Thoracic aorta (tissue), 2 donors: ENCODE measurements around the gene PGC. TPM values are rescaled to one million over a fixed set of nuclear protein-coding genes. Genes with fewer than 3 reads are reported as not detected.

Source experiments
- ATAC-seq: fragments of 150-250 bp; one replicate; pipeline ENCODE4 v1.8.0; 2017; ENCODE audit warnings: low read depth; ENCODE audit not compliant: insufficient number of reproducible peaks, low FRiP score
- DNase-seq: peaks from one replicate; pipeline ENCODE4 v3.0.0-alpha.2; 2020; ENCODE audit warnings: low spot score
- H3K27ac ChIP-seq, 2 donors: fragments of 200-600 bp; sonication (generic); 1 replicate in 1 of 2; 2 replicates in 1 of 2; pipeline ENCODE4 v1.5.1; 2016; ENCODE audit warnings: mild to moderate bottlenecking in 2 of 2, moderate library complexity in 2 of 2
- H3K27me3 ChIP-seq: fragments of 200-600 bp; sonication (generic); replicated peaks from 2 replicates; pipeline ENCODE4 v1.6.0; 2016; ENCODE audit warnings: mild to moderate bottlenecking; ENCODE audit not compliant: insufficient read depth
- H3K36me3 ChIP-seq: fragments of 200-600 bp; sonication (generic); one replicate; pipeline ENCODE4 v1.5.1; 2016
- H3K4me1 ChIP-seq, 2 donors: fragments of 200-600 bp; sonication (generic); 1 replicate in 1 of 2; 2 replicates in 1 of 2; pipeline versions ENCODE4 v1.5.1 to v1.6.0; 2016; ENCODE audit warnings: low read depth in 2 of 2, mild to moderate bottlenecking in 1 of 2; ENCODE audit not compliant: control insufficient read depth in 1 of 2
- H3K4me3 ChIP-seq: fragments of 200-600 bp; sonication (generic); 2 replicates; pipeline ENCODE4 v1.5.1; 2016; ENCODE audit warnings: mild to moderate bottlenecking
- H3K9me3 ChIP-seq: fragments of 200-600 bp; sonication (generic); 2 replicates; pipeline ENCODE4 v1.5.1; 2016
- CTCF ChIP-seq: fragments of 200-600 bp; sonication (generic); IDR thresholded peaks from one replicate; pipeline ENCODE4 v1.5.1; 2019; ENCODE audit warnings: antibody characterized with exemption
- total RNA-seq, 2 donors: library from RNA; depleted of rRNA; stranded (reverse); fragments of >200 nt; gene quantifications; one replicate each; pipeline versions ENCODE4 v1.1.0 to v1.2.3, GENCODE V29; 2016

The PGC gene
- total RNA-seq, 2 donors from 2014 or later: 53.1 TPM; not detected in 1

- Histone ChIP-seq H3K4me3 (peak within 1 kb of the TSS; percentile 81), H3K36me3 (peaks cover 4% of the 10 kb centered on the region), H3K9me3 (no peaks in the 10 kb centered on the region), H3K4me1 (peaks cover 10 to 22% of the 10 kb centered on the region in 2 donors), H3K27ac (peak within 1 kb of the TSS; percentile 41 to 63), H3K27me3 (no peaks in the 10 kb centered on the region)
- ATAC-seq (peak; percentile 72), DNase-seq (peak; percentile 95)
- TF ChIP-seq CTCF: peak; percentile 81
Measured at GRCh38 chr6:41779788-41780550, 32.8 kb upstream of the PGC start, which contains the start of gene FRS3. Gene FRS3 (minus strand): TSS chr6:41779900. CDS start chr6:41776987, 2,913 bp downstream.

- H3K4me1 ChIP-seq: peaks cover 10 to 19% of the 10 kb centered on the region in 2 donors
- peak overlapping the region; percentile 81 for H3K4me3 ChIP-seq
- no peaks in the 10 kb centered on the region for H3K9me3 ChIP-seq
- ATAC-seq: peak; percentile 23
- DNase-seq: no peak
- TF ChIP-seq CTCF: no peak
- H3K27me3 ChIP-seq: no peaks in the 10 kb centered on the region
- H3K36me3 ChIP-seq: peaks cover 9% of the 10 kb centered on the region
- H3K27ac ChIP-seq: no peak overlapping the region
Measured at GRCh38 chr6:41779336-41779735, 32.1 kb upstream of the PGC start.

GRCh38 chr6:41778895-41779294 lies 31.7 kb upstream of the PGC start:
- Histone ChIP-seq H3K4me3 (peak overlapping the region; percentile 81), H3K27me3 (no peaks in the 10 kb centered on the region), H3K27ac (no peak overlapping the region), H3K9me3 (no peaks in the 10 kb centered on the region), H3K36me3 (peaks cover 12% of the 10 kb centered on the region), H3K4me1 (peaks cover 10 to 19% of the 10 kb centered on the region in 2 donors)
- ATAC-seq (no peak), DNase-seq (no peak)
- no peak for TF ChIP-seq CTCF

GRCh38 chr6:41777551-41778285 lies 30.5 kb upstream of the PGC start:
- H3K4me1 ChIP-seq: peaks cover 10 to 19% of the 10 kb centered on the region in 2 donors
- H3K9me3 ChIP-seq: no peaks in the 10 kb centered on the region
- ATAC-seq: no peak
- no peak overlapping the region for H3K4me3 ChIP-seq
- no peak for DNase-seq
- TF ChIP-seq CTCF: no peak
- H3K27ac ChIP-seq: no peak overlapping the region
- H3K27me3 ChIP-seq: no peaks in the 10 kb centered on the region
- H3K36me3 ChIP-seq: peaks cover 20% of the 10 kb centered on the region

- Histone ChIP-seq H3K4me3 (no peak overlapping the region), H3K36me3 (peaks cover 38% of the 10 kb centered on the region), H3K9me3 (no peaks in the 10 kb centered on the region), H3K27me3 (no peaks in the 10 kb centered on the region), H3K4me1 (peaks cover 5 to 8% of the 10 kb centered on the region in 2 donors), H3K27ac (no peak overlapping the region)
- DNase-seq: no peak
- no peak for TF ChIP-seq CTCF
- no peak for ATAC-seq
Measured at GRCh38 chr6:41775293-41775882, 28.2 kb upstream of the PGC start.
